HL-60/S4 (cell line): ENCODE data around the gene STIM2.
"Not testable (repeated sequence)": the region's sequence is repeated elsewhere in the genome, so short reads cannot be mapped to it uniquely, and the experiment has no call there.

ENCODE experiments used
- in situ Hi-C: fragments of 300-500 bp; cut with MboI; formaldehyde crosslinking; loops from 2 replicates; pipeline ENCODE4 v1.14.3; 2022; ENCODE audit warnings: low sequenced_read_pairs

The STIM2 gene

GRCh38 chr4:26866781-26867180, 6.1 kb downstream of the STIM2 start:
- in situ Hi-C loops, result no loop called here

- in situ Hi-C loops, result no loop called here
Measured at GRCh38 chr4:26867914-26868684, 7.5 kb downstream of the STIM2 start.

- in situ Hi-C loops, result no loop called here
Measured at GRCh38 chr4:26870576-26871262, 10.1 kb downstream of the STIM2 start.

GRCh38 chr4:26871611-26872010, 11.0 kb downstream of the STIM2 start:
- in situ Hi-C loops, result no loop called here

- in situ Hi-C loops, result no loop called here
Measured at GRCh38 chr4:26873391-26874026, 12.9 kb downstream of the STIM2 start.

GRCh38 chr4:26874110-26874509, 13.5 kb downstream of the STIM2 start:
- in situ Hi-C loops, result no loop called here

GRCh38 chr4:26877406-26877805, 16.8 kb downstream of the STIM2 start:
- in situ Hi-C loops, result no loop called here

GRCh38 chr4:26877961-26878360, 17.3 kb downstream of the STIM2 start:
- in situ Hi-C loops, result no loop called here

- in situ Hi-C loops, result no loop called here
Measured at GRCh38 chr4:26878794-26879391, 18.3 kb downstream of the STIM2 start.

GRCh38 chr4:26879805-26880204, 19.2 kb downstream of the STIM2 start:
- in situ Hi-C loops, result no loop called here

GRCh38 chr4:26884026-26884425, 23.4 kb downstream of the STIM2 start:
- in situ Hi-C loops, result no loop called here

GRCh38 chr4:26884486-26884988, 23.9 kb downstream of the STIM2 start:
- in situ Hi-C loops, result no loop called here

GRCh38 chr4:26885912-26886274, 25.3 kb downstream of the STIM2 start:
- in situ Hi-C loops, result no loop called here

GRCh38 chr4:26887143-26887542, 26.5 kb downstream of the STIM2 start:
- in situ Hi-C loops, result no loop called here

GRCh38 chr4:26887809-26888208, 27.2 kb downstream of the STIM2 start:
- in situ Hi-C loops, result no loop called here

- in situ Hi-C loops, result no loop called here
Measured at GRCh38 chr4:26889356-26889755, 28.7 kb downstream of the STIM2 start.

- in situ Hi-C loops, result no loop called here
Measured at GRCh38 chr4:26891054-26891453, 30.4 kb downstream of the STIM2 start.

- in situ Hi-C loops, result no loop called here
Measured at GRCh38 chr4:26891867-26892266, 31.2 kb downstream of the STIM2 start.

GRCh38 chr4:26892480-26893150, 32.0 kb downstream of the STIM2 start:
- in situ Hi-C loops, result no loop called here

GRCh38 chr4:26893491-26893890, 32.9 kb downstream of the STIM2 start:
- in situ Hi-C loops, result no loop called here

GRCh38 chr4:26894881-26895280, 34.2 kb downstream of the STIM2 start:
- in situ Hi-C loops, result not testable (repeated sequence)
